GM21515 (cell line): ENCODE measurements around the gene CERS3.
"Not testable (repeated sequence)": the region's sequence is repeated elsewhere in the genome, so short reads cannot be mapped to it uniquely, and the experiment has no call there.

Experiments used
- ATAC-seq: cut with Tn5 transposase; IDR thresholded peaks from one replicate; pipeline ENCODE4 v1.9.1; 2021; ENCODE audit not compliant: unreplicated experiment

CERS3 gene

DNA sequence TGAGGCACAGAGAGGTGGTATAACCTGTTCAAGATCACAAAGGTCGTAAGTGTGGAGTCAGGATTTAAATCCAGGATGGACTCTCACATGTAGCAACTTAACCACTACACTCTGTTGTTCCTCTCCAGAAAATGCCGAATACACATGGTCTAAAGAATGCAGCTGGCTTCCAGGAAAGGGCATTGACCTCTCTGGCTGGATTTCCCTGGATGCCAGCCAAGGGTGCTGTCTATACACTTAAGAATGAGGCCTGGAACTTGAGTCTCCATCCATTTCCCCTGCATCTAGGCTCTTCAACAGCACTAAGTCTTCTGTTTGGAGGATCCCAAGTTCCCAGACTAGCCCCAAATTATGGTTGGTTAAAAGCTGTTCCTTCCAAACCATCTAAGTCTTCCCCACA, 60.5 kb downstream of the CERS3 start:
- ATAC-seq, result no peak

GRCh38 chr15:100466073-100466472, 62.7 kb downstream of the CERS3 start:
- no peak for ATAC-seq

DNA sequence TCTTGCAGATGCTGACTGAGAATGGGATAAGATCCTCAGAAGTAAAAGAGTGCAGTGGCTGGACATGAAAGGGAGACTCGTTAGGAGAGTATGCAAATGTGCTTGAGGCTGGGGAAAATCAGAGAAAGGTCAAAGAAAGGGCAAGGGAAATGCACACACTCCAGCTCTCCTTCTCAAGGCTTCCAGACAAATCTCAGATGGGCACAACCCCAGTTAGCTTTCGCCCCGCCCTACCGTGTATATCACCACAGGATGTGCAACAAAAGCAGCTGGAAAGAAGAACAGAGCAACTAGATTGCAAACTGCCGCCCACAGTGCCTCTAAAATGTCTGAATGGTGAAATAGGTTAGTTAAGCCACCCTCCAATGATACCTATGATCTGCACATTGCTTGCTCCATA, 63.9 kb downstream of the CERS3 start:
- no peak for ATAC-seq

DNA sequence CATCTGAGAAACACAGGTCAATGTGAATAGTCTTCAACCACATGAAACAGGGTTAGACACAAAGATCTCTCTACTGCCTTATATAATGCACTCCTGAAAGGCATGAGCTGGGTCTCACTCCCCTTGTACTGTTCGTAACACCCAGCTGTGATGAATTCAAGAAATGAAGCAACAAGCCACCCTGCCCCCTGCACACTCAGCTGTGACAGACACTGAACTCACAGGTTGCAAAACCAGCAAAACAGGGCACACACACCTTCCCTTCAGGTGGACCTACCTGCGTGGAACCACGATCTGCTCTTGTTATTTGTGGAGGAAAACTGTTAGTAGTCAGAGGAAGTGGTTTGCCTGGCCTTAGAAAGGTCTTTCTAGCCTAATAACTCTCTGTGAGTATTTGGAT, 64.5 kb downstream of the CERS3 start:
- no peak for ATAC-seq

GRCh38 chr15:100463515-100463914, 65.2 kb downstream of the CERS3 start:
- no peak for ATAC-seq

- ATAC-seq, result no peak
Observed at GRCh38 chr15:100461049-100461448, 67.7 kb downstream of the CERS3 start.

GRCh38 chr15:100457201-100457600, 71.5 kb downstream of the CERS3 start:
- ATAC-seq, result no peak

DNA sequence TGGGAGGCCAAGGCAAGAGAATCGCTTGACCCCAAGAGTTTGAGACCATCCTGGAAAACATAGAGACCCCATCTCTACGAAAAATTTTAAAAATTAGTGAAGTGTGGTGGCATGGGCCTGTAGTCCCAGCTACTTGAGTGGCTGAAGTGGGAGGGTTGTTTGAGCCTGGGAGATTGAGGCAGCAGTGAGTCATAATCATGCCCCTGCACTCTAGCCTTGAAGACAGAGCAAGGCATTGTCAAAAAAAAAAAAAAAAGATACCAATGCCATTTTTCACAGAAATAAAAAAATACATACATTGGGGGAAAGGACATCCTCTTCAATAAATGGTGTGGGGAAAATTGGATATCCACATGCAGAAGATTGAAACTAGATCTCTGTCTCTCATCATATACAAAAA, 74.6 kb downstream of the CERS3 start:
- ATAC-seq, result no peak

- ATAC-seq, result no peak
Observed at GRCh38 chr15:100448481-100448880, 80.3 kb downstream of the CERS3 start.

- not testable (repeated sequence) for ATAC-seq
Observed at GRCh38 chr15:100441063-100441462, 87.7 kb downstream of the CERS3 start.

DNA sequence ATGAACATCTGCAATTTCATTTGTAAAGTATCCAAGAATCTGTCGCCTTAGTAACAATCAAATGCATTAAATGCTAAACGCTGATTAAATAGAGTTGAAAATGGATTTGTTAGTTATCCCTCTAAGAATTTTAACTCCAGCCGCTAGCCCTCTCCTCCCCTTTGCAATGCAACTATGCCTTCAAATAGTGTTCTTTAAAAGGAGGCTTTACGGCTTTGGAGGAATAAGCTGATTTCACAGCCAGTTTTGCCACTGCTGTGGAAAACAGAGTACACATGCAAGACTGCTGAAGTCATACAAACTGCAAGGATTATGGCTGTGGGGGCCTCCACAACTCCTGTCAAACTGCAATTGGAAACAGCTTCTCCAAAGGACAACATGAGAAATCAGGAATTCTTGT, 89.2 kb downstream of the CERS3 start:
- ATAC-seq, result no peak

GRCh38 chr15:100438570-100438969, 90.2 kb downstream of the CERS3 start:
- ATAC-seq, result no peak

DNA sequence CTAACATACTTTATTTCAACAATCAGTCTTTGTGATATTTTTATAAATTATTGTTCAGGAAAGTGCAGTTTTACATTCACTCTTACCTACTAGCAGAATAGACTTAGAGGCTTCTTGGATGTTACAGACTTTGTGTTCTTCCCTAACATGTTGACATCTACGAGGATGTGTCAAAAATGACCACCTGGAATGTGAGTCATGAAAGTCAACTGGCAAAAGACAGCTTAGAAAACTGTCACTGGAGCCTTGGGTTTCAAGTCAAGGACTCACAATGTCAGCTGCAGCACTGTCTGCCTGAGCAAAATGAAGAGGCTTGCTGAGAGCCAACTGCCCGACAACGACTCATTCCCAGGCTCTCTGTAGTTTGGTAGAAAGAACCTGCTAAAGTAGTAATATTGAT, 91.5 kb downstream of the CERS3 start:
- ATAC-seq, result no peak

GRCh38 chr15:100434561-100434960, 94.2 kb downstream of the CERS3 start:
- ATAC-seq, result no peak

GRCh38 chr15:100434038-100434437, 94.7 kb downstream of the CERS3 start:
- no peak for ATAC-seq

DNA sequence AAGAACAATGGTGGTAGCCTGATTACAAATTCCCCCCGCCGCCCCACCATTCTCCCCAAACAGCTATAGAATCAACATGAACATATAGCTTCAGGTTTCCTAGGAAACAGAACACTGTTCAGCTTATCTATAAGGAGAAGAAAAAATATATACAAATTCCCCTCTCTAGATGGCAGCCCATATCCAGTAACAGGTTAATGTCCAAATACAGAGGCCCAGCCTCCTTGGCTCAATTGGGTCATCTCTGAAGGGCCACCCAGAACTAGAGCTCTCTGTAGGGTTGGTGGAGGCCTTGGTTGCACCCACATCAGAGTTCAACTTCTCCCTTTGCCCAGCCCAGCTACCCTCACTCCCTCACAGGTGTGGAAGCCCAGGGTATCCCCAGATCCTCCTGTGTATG, 95.4 kb downstream of the CERS3 start:
- ATAC-seq, result no peak

DNA sequence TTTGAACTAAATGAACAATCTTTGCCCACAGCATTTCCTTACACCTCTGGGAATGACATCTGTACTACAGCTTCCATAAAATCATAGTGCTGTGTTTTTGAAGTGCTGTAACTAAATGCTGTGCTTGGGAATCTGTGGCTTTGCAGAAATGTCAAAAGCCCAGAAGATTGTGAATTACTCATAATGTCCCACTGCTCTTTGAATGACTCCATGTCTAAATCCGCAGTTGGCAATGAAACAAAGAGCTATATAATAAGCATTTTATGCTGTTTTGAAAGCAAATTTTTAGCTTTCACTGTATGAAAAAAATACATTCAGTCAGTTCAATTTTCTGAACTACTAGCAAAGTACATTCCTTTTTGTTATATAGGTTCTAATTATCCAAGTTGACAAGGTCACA, 98.3 kb downstream of the CERS3 start:
- no peak for ATAC-seq

DNA sequence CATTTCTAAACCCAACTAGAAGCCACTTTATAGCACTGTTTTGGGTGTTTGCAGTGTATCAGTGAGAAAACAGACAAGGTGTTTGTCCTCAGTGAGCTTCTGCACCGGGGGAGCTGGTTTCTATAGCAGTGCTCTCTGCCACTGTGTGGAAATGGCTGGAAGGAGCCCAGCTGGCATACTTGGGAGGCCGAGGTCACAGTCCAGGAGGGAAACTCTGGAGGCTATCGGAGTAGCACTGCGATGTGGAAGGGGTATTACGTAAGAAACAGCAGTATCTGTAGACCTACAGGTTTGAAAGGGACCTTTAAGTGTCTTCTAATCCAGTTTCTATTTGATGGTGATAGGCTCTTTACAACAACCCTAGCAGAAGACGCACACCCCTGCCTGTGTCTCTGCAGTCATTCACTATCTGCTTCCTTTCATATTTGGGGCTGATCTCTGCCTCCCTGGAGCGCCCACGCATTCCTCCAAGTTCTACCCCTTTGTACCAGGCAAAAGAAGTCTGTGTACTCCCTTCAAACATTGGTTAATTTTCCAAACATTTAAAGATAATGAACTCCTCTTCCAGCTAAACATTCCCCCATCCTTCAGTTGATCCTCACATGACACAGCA, 99.5 kb downstream of the CERS3 start:
- ATAC-seq, result no peak

GRCh38 chr15:100426937-100427336, 101.8 kb downstream of the CERS3 start:
- no peak for ATAC-seq

GRCh38 chr15:100405179-100405578, 123.6 kb downstream of the CERS3 start:
- ATAC-seq, result no peak

DNA sequence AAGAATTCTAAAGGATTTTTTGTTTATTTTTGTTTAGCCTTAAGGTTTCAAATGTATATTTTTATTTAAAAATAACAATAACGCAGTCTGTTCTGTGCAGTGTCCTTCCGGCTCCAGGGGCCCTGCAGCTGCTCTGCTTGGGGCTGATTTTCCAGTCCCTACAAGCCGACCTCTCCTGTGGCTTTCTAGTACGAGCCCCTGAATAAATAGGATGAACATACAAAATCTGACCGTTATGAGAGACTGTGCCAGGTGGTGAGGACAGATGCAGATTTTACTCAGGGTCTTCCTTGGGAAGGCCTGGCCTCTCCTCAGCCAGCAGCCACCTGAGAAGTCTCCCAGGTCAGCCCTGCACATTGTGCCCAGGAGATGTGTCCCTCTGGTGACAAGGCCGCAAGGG, 127.8 kb downstream of the CERS3 start:
- no peak for ATAC-seq

GRCh38 chr15:100394736-100395440, 133.9 kb downstream of the CERS3 start:
- ATAC-seq, result no peak

- ATAC-seq, result no peak
Observed at GRCh38 chr15:100393008-100393407, 135.7 kb downstream of the CERS3 start.
